ENCODE measurements around the gene TBX18. TPM values are rescaled to one million over a fixed set of nuclear protein-coding genes. Genes with fewer than 3 reads are reported as not detected.

TBX18 gene
- total RNA-seq, 1 experiment from 2014 or later = not detected

- TF ChIP-seq CTCF (IDR thresholded peaks at IDR 0.05; ENCODE audit: insufficient read depth in 1 of 2, low read depth in 1 of 2, low read length in 1 of 2, severe bottlenecking in 1 of 2, unreplicated experiment in 1 of 2) = no peak
- DNase-seq = no peak
- H3K4me3 ChIP-seq (ENCODE audit: low read depth, low read length) = no peak overlapping the region
- CTCF ChIA-PET = no interaction called here
- Mint-ChIP-seq H3K4me1 (ENCODE audit: low read depth, unreplicated experiment) (no peaks in the 10 kb centered on the region), H3K27ac (ENCODE audit: unreplicated experiment) (no peak overlapping the region), H3K36me3 (ENCODE audit: insufficient read depth, unreplicated experiment) (no peaks in the 10 kb centered on the region), H3K9me3 (ENCODE audit: unreplicated experiment) (no peaks in the 10 kb centered on the region), H3K4me3 (ENCODE audit: unreplicated experiment) (no peak overlapping the region), H3K27me3 (ENCODE audit: insufficient read depth, unreplicated experiment) (peaks cover 12% of the 10 kb centered on the region)
- intact Hi-C loops (cut with micrococcal nuclease; ENCODE audit: unreplicated experiment) = no loop called here
- H3K27me3 ChIP-seq (replicated peaks; ENCODE audit: control insufficient read depth, insufficient read depth, low read length) = no peaks in the 10 kb centered on the region; the same call in 1 of the 2 replicates
- POLR2A ChIA-PET = no interaction called here
- no TSS peak for BruUV-seq (replicated peaks)
- no peaks in the 10 kb centered on the region for H3K36me3 ChIP-seq (ENCODE audit: control insufficient read depth, insufficient read depth, low read length)
- no peaks in the 10 kb centered on the region for H3K9me3 ChIP-seq
- no peaks in the 10 kb centered on the region for H3K4me1 ChIP-seq
These were observed 11.4 kb upstream of the TBX18 start for GRCh38 chr6:84775751-84776150.

GRCh38 chr6:84774985-84775284 is 10.5 kb upstream of the TBX18 start:
- no peaks in the 10 kb centered on the region for H3K4me1 ChIP-seq
- intact Hi-C loops (cut with micrococcal nuclease; ENCODE audit: unreplicated experiment) = no loop called here
- ChIA-PET CTCF (interaction anchor here (0.7 kb wide), 1 partner anchor 41 kb away, joined by 5 read pairs; no protein-coding TSS in a partner anchor), POLR2A (no interaction called here)
- no peak overlapping the region for H3K4me3 Mint-ChIP-seq (ENCODE audit: unreplicated experiment)
- H3K27me3 ChIP-seq (replicated peaks; ENCODE audit: control insufficient read depth, insufficient read depth, low read length) = no peaks in the 10 kb centered on the region; the same call in 1 of the 2 replicates
- peaks cover 9% of the 10 kb centered on the region for H3K27me3 Mint-ChIP-seq (ENCODE audit: insufficient read depth, unreplicated experiment)
- H3K4me3 ChIP-seq (ENCODE audit: low read depth, low read length) = no peak overlapping the region
- no peak for TF ChIP-seq CTCF (IDR thresholded peaks at IDR 0.05; ENCODE audit: insufficient read depth in 1 of 2, low read depth in 1 of 2, low read length in 1 of 2, severe bottlenecking in 1 of 2, unreplicated experiment in 1 of 2)
- no TSS peak for BruUV-seq (replicated peaks)
- no peak overlapping the region for H3K27ac Mint-ChIP-seq (ENCODE audit: unreplicated experiment)
- no peaks in the 10 kb centered on the region for H3K9me3 Mint-ChIP-seq (ENCODE audit: unreplicated experiment)
- DNase-seq = no peak
- H3K36me3 ChIP-seq (ENCODE audit: control insufficient read depth, insufficient read depth, low read length) = no peaks in the 10 kb centered on the region
- no peaks in the 10 kb centered on the region for H3K9me3 ChIP-seq
- H3K36me3 Mint-ChIP-seq (ENCODE audit: insufficient read depth, unreplicated experiment) = no peaks in the 10 kb centered on the region
- H3K4me1 Mint-ChIP-seq (ENCODE audit: low read depth, unreplicated experiment) = no peaks in the 10 kb centered on the region

GRCh38 chr6:84774157-84774984 is 10.0 kb upstream of the TBX18 start:
- no peaks in the 10 kb centered on the region; the same call in 1 of the 2 replicates for H3K27me3 ChIP-seq (replicated peaks; ENCODE audit: control insufficient read depth, insufficient read depth, low read length)
- H3K9me3 Mint-ChIP-seq (ENCODE audit: unreplicated experiment) = no peaks in the 10 kb centered on the region
- peaks cover 9% of the 10 kb centered on the region for H3K27me3 Mint-ChIP-seq (ENCODE audit: insufficient read depth, unreplicated experiment)
- BruUV-seq (replicated peaks) = no TSS peak
- intact Hi-C loops (cut with micrococcal nuclease; ENCODE audit: unreplicated experiment) = no loop called here
- ChIA-PET CTCF (no interaction called here), POLR2A (no interaction called here)
- no peak overlapping the region for H3K27ac Mint-ChIP-seq (ENCODE audit: unreplicated experiment)
- H3K9me3 ChIP-seq = no peaks in the 10 kb centered on the region
- H3K4me3 Mint-ChIP-seq (ENCODE audit: unreplicated experiment) = peak overlapping the region; percentile 22
- H3K4me1 ChIP-seq = no peaks in the 10 kb centered on the region
- DNase-seq = peak in 1 of 2 experiments; percentile 31
- H3K4me1 Mint-ChIP-seq (ENCODE audit: low read depth, unreplicated experiment) = no peaks in the 10 kb centered on the region
- H3K36me3 ChIP-seq (ENCODE audit: control insufficient read depth, insufficient read depth, low read length) = no peaks in the 10 kb centered on the region
- H3K4me3 ChIP-seq (ENCODE audit: low read depth, low read length) = no peak overlapping the region
- no peak for TF ChIP-seq CTCF (IDR thresholded peaks at IDR 0.05; ENCODE audit: insufficient read depth in 1 of 2, low read depth in 1 of 2, low read length in 1 of 2, severe bottlenecking in 1 of 2, unreplicated experiment in 1 of 2)
- no peaks in the 10 kb centered on the region for H3K36me3 Mint-ChIP-seq (ENCODE audit: insufficient read depth, unreplicated experiment)
